Measurements from ENCODE around the gene CDKN1C.

Gene CDKN1C

GRCh38 chr11:2898366-2899079 lies 12.9 kb upstream of the CDKN1C start:
- no peak overlapping the region for H3K9ac ChIP-seq (ENCODE audit: low read length)
- H3K4me2 ChIP-seq (ENCODE audit: low read depth, low read length, poor library complexity, severe bottlenecking), result no peak overlapping the region
- H3F3A ChIP-seq (ENCODE audit: insufficient read depth), result 0 out of 2 replicates have a peak, but pooled peaks cover 3% of the 10 kb centered on the region
- H3K4me3 ChIP-seq (ENCODE audit: insufficient read depth, low read length, poor library complexity, severe bottlenecking), result no peak overlapping the region
- H3K36me3 ChIP-seq (ENCODE audit: low read length), result no peaks in the 10 kb centered on the region
- no peaks in the 10 kb centered on the region for H3K9me3 ChIP-seq (ENCODE audit: insufficient read depth, low read length)
- no peak overlapping the region for H2AFZ ChIP-seq (ENCODE audit: low read depth, low read length, severe bottlenecking)
- no peaks in the 10 kb centered on the region for H3K9me2 ChIP-seq (replicated peaks; ENCODE audit: insufficient read depth, low read length)
- no peaks in the 10 kb centered on the region for H4K20me1 ChIP-seq (ENCODE audit: low read depth, low read length)
- H3K79me2 ChIP-seq (ENCODE audit: insufficient read depth, low read length), result no peaks in the 10 kb centered on the region
- no peak overlapping the region for H3K27ac ChIP-seq (ENCODE audit: low read depth, low read length)
- H3K27me3 ChIP-seq (ENCODE audit: low read length), result no peaks in the 10 kb centered on the region
- TF ChIP-seq CTCF (IDR thresholded peaks at IDR 0.05; ENCODE audit: insufficient read depth, low read length, poor library complexity, severe bottlenecking) (no peak), EZH2phosphoT487 (conservative IDR thresholded peaks at IDR 0.05; ENCODE audit: low read length) (no peak)

- Histone ChIP-seq H3K27me3 (ENCODE audit: low read length) (no peaks in the 10 kb centered on the region), H3K9ac (ENCODE audit: low read length) (no peak overlapping the region), H3K4me3 (ENCODE audit: insufficient read depth, low read length, poor library complexity, severe bottlenecking) (no peak overlapping the region), H2AFZ (ENCODE audit: low read depth, low read length, severe bottlenecking) (no peak overlapping the region), H3K4me2 (ENCODE audit: low read depth, low read length, poor library complexity, severe bottlenecking) (no peak overlapping the region), H3K36me3 (ENCODE audit: low read length) (no peaks in the 10 kb centered on the region), H3K27ac (ENCODE audit: low read depth, low read length) (no peak overlapping the region), H3K9me3 (ENCODE audit: insufficient read depth, low read length) (no peaks in the 10 kb centered on the region), H3K79me2 (ENCODE audit: insufficient read depth, low read length) (no peaks in the 10 kb centered on the region), H4K20me1 (ENCODE audit: low read depth, low read length) (no peaks in the 10 kb centered on the region), H3K9me2 (replicated peaks; ENCODE audit: insufficient read depth, low read length) (no peaks in the 10 kb centered on the region), H3F3A (ENCODE audit: insufficient read depth) (0 out of 2 replicates have a peak, but pooled peaks cover 3% of the 10 kb centered on the region)
- TF ChIP-seq CTCF (IDR thresholded peaks at IDR 0.05; ENCODE audit: insufficient read depth, low read length, poor library complexity, severe bottlenecking) (no peak), EZH2phosphoT487 (conservative IDR thresholded peaks at IDR 0.05; ENCODE audit: low read length) (no peak)
Measured at GRCh38 chr11:2897048-2897447, 11.5 kb upstream of the CDKN1C start.

- Histone ChIP-seq H3K9ac (ENCODE audit: low read length) (no peak overlapping the region), H3K4me3 (ENCODE audit: insufficient read depth, low read length, poor library complexity, severe bottlenecking) (no peak overlapping the region), H3K9me2 (replicated peaks; ENCODE audit: insufficient read depth, low read length) (no peaks in the 10 kb centered on the region), H3K79me2 (ENCODE audit: insufficient read depth, low read length) (no peaks in the 10 kb centered on the region), H3K27ac (ENCODE audit: low read depth, low read length) (no peak overlapping the region), H4K20me1 (ENCODE audit: low read depth, low read length) (no peaks in the 10 kb centered on the region), H3K9me3 (ENCODE audit: insufficient read depth, low read length) (no peaks in the 10 kb centered on the region), H3K36me3 (ENCODE audit: low read length) (no peaks in the 10 kb centered on the region), H3K27me3 (ENCODE audit: low read length) (no peaks in the 10 kb centered on the region), H3F3A (ENCODE audit: insufficient read depth) (0 out of 2 replicates have a peak, but pooled peaks cover 3% of the 10 kb centered on the region), H3K4me2 (ENCODE audit: low read depth, low read length, poor library complexity, severe bottlenecking) (no peak overlapping the region), H2AFZ (ENCODE audit: low read depth, low read length, severe bottlenecking) (no peak overlapping the region)
- TF ChIP-seq CTCF (IDR thresholded peaks at IDR 0.05; ENCODE audit: insufficient read depth, low read length, poor library complexity, severe bottlenecking), result no peak
- TF ChIP-seq EZH2phosphoT487 (conservative IDR thresholded peaks at IDR 0.05; ENCODE audit: low read length), result no peak
Measured at GRCh38 chr11:2896047-2896446, 10.5 kb upstream of the CDKN1C start.
